HG03039 (cell line): Measurements from ENCODE around the gene COL5A1.

ENCODE experiments used
- ATAC-seq: cut with Tn5 transposase; IDR thresholded peaks from one replicate; pipeline ENCODE4 v1.9.1; 2021; ENCODE audit warnings: mild to moderate bottlenecking, moderate library complexity; ENCODE audit not compliant: unreplicated experiment

COL5A1 gene

GRCh38 chr9:134863941-134864820, 222.6 kb downstream of the COL5A1 start:
- ATAC-seq, result no peak

- ATAC-seq, result no peak
Observed at GRCh38 chr9:134864821-134865190, 223.2 kb downstream of the COL5A1 start.

- ATAC-seq, result no peak
Observed at GRCh38 chr9:134867917-134868750, 226.5 kb downstream of the COL5A1 start.

- no peak for ATAC-seq
Observed at GRCh38 chr9:134868751-134869553, 227.3 kb downstream of the COL5A1 start.

- no peak for ATAC-seq
Observed at GRCh38 chr9:134869554-134870300, 228.1 kb downstream of the COL5A1 start.

- no peak for ATAC-seq
Observed at GRCh38 chr9:134870301-134870694, 228.7 kb downstream of the COL5A1 start.

GRCh38 chr9:134870746-134871662, 229.4 kb downstream of the COL5A1 start:
- no peak for ATAC-seq

- no peak for ATAC-seq
Observed at GRCh38 chr9:134871697-134872340, 230.2 kb downstream of the COL5A1 start.

GRCh38 chr9:134872482-134873231, 231.1 kb downstream of the COL5A1 start:
- no peak for ATAC-seq

- ATAC-seq, result no peak
Observed at GRCh38 chr9:134875371-134875770, 233.8 kb downstream of the COL5A1 start.

GRCh38 chr9:134877541-134877940, 235.9 kb downstream of the COL5A1 start:
- ATAC-seq, result no peak

- ATAC-seq, result no peak
Observed at GRCh38 chr9:134879664-134880483, 238.3 kb downstream of the COL5A1 start.

- no peak for ATAC-seq
Observed at GRCh38 chr9:134880484-134881312, 239.1 kb downstream of the COL5A1 start, which contains the start of gene FCN2. Gene FCN2, plus strand, starts transcription at chr9:134880810. Its CDS starts 12 bp downstream, at chr9:134880822.

- no peak for ATAC-seq
Observed at GRCh38 chr9:134881313-134881670, 239.7 kb downstream of the COL5A1 start.

- no peak for ATAC-seq
Observed at GRCh38 chr9:134882204-134882785, 240.7 kb downstream of the COL5A1 start.
